PFSK-1 (cell line): Measurements from ENCODE around the gene APIP.

Experiments used
- POLR2AphosphoS5 ChIP-seq: IDR thresholded peaks from 2 replicates; pipeline ENCODE4 v1.6.1; 2012; ENCODE audit warnings: low read depth, mild to moderate bottlenecking, control low read depth, low read length, moderate library complexity
- SIN3A ChIP-seq: IDR thresholded peaks from 2 replicates; pipeline ENCODE4 v1.6.1; 2012; ENCODE audit warnings: mild to moderate bottlenecking, low read length, moderate library complexity, borderline replicate concordance; ENCODE audit not compliant: insufficient read depth
- TAF1 ChIP-seq: IDR thresholded peaks from 2 replicates; pipeline ENCODE4 v1.6.1; 2012; ENCODE audit warnings: low read length, control low read depth, borderline replicate concordance; ENCODE audit not compliant: insufficient read depth

DNA sequence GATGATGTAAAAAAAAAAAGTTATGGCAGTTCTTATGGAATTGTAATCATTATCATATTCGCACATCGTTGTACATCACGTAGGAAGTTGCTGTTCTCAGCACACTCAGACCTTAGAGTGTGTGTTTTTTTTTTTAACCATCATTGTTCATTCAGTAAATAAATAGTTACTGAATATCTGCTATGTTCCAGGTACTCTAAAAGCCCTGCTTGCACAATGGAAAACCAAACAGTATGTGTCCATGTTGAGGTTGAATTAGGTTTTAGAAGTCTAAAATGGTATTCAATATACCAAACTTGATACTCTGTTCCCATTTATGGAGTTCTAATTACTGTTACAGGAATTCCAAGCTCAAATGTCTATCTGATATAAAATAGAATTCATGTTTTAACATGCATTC is 41.4 kb upstream of the APIP start:
- TF ChIP-seq POLR2AphosphoS5 (no peak), TAF1 (no peak), SIN3A (no peak)
